ENCODE results near the gene TRIM40.
"Not testable (repeated sequence)": the region's sequence is repeated elsewhere in the genome, so short reads cannot be mapped to it uniquely, and the experiment has no call there.

The TRIM40 gene

GRCh38 chr6:30162265-30163089 is 26.5 kb downstream of the TRIM40 start:
- no peak for TF ChIP-seq ARNT (IDR thresholded peaks at IDR 0.05)
- TF ChIP-seq NFRKB (IDR thresholded peaks at IDR 0.05), result no peak
- TF ChIP-seq FOXK2 (IDR thresholded peaks at IDR 0.05), result no peak
- no peak for TF ChIP-seq TARDBP (IDR thresholded peaks at IDR 0.05)
- TF ChIP-seq BHLHE40 (IDR thresholded peaks at IDR 0.05; ENCODE audit: borderline replicate concordance), result no peak
- TF ChIP-seq FOXA1 (IDR thresholded peaks at IDR 0.05), result no peak
- no peak for TF ChIP-seq SP1 (IDR thresholded peaks at IDR 0.05)
- TF ChIP-seq ELF4 (IDR thresholded peaks at IDR 0.05), result no peak
- no peak for TF ChIP-seq PKNOX1 (IDR thresholded peaks at IDR 0.05)
- no peak for TF ChIP-seq FOXM1 (IDR thresholded peaks at IDR 0.05; ENCODE audit: borderline replicate concordance)
- TF ChIP-seq ZNF384 (IDR thresholded peaks at IDR 0.05), result no peak
- TF ChIP-seq SUZ12 (IDR thresholded peaks at IDR 0.05), result no peak
- no peak for TF ChIP-seq HDGF (IDR thresholded peaks at IDR 0.05; ENCODE audit: borderline replicate concordance)
- no peak for TF ChIP-seq L3MBTL2 (conservative IDR thresholded peaks at IDR 0.05)
- TF ChIP-seq CTBP1 (IDR thresholded peaks at IDR 0.05; ENCODE audit: borderline replicate concordance), result no peak
- no peak for TF ChIP-seq LEF1 (IDR thresholded peaks at IDR 0.05; ENCODE audit: borderline replicate concordance)
- CTCF ChIA-PET, result no interaction called here
- DNase-seq (ENCODE audit: extremely low spot score), result no peak
- POLR2A ChIA-PET, result no interaction called here

DNA sequence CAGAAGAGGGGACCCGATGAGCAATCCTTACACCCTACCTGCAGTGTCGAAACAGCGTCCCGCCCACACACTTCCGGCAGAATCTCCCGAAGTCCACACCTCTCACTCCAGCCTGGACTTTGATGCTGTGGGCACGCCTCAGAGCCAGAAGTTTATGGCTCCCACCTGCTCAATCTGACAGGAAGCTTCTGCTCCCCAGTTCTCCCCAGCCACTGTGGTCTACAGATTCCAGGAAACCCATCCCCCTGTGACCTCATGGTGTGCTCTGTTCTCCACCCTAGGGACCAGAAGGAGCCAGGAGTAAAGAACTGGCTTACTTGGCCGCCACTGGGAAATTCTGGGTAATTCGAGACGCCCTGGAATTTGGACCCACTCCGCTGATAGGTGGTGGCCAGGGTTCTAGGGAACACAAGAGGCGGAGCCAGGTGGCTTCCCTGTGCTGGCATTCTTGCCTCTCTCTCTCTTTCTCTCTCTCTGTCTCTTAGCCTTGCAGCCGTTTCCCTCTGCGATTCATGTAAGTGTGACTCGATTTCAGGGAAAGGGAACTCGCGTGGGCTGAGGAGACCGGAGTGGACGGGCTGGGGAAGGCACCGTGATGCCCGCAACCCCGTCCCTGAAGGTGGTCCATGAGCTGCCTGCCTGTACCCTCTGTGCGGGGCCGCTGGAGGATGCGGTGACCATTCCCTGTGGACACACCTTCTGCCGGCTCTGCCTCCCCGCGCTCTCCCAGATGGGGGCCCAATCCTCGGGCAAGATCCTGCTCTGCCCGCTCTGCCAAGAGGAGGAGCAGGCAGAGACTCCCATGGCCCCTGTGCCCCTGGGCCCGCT is 27.4 kb downstream of the TRIM40 start, which contains the start of gene TRIM15:
Gene TRIM15, plus strand, starts transcription at position 457 of the 828 bp plus-strand sequence. Its CDS starts 139 bp downstream, at position 596.
- CTCF ChIA-PET, result interaction anchor here (0.9 to 1.5 kb wide), 2 partner anchors 12 to 33 kb away, joined by 3 to 5 read pairs; no protein-coding TSS in a partner anchor
- DNase-seq (ENCODE audit: extremely low spot score), result no peak
- POLR2A ChIA-PET, result interaction anchor here (1.0 kb wide), 1 partner anchor 61 kb away, joined by 3 read pairs; no protein-coding TSS in a partner anchor
- no peak for TF ChIP-seq SUZ12 (IDR thresholded peaks at IDR 0.05)
- TF ChIP-seq HDGF (IDR thresholded peaks at IDR 0.05; ENCODE audit: borderline replicate concordance), result no peak
- no peak for TF ChIP-seq BHLHE40 (IDR thresholded peaks at IDR 0.05; ENCODE audit: borderline replicate concordance)
- TF ChIP-seq L3MBTL2 (conservative IDR thresholded peaks at IDR 0.05), result no peak
- no peak for TF ChIP-seq TARDBP (IDR thresholded peaks at IDR 0.05)
- TF ChIP-seq FOXK2 (IDR thresholded peaks at IDR 0.05), result no peak
- TF ChIP-seq ARNT (IDR thresholded peaks at IDR 0.05), result no peak
- no peak for TF ChIP-seq ELF4 (IDR thresholded peaks at IDR 0.05)
- no peak for TF ChIP-seq SP1 (IDR thresholded peaks at IDR 0.05)
- no peak for TF ChIP-seq NFRKB (IDR thresholded peaks at IDR 0.05)

DNA sequence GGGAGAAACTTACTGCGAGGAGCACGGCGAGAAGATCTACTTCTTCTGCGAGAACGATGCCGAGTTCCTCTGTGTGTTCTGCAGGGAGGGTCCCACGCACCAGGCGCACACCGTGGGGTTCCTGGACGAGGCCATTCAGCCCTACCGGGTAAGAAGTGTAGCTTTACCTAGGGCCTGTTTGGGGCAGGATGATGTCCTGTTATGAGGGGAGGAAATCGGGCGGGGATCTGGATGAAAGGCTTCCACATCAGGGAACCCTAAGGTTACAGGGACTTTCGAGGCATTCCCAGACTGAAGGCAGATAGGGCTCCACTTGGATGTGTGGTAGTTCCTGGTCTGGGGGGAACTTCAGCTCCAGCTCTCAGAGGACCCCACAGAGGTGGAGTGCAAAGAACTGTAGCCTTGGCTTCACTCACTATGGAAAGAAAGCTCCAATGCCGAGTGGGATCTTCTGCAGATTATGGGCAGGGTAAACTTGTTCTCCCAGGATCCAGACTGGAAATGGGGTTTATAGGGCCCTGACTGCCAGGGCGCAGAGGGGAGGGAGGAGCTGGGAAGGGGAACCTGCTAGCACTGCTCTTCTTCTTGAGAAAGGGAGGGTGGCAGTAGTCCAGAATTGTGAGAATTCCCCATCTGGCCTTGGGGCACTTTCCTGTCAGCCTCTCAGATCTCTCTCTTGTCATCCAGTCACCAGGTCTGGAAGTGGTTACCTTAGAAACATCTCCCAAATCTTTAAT is 28.1 kb downstream of the TRIM40 start:
- CTCF ChIA-PET, result interaction anchor here (0.9 to 1.5 kb wide), 2 partner anchors 11 to 34 kb away, joined by 3 to 5 read pairs; no protein-coding TSS in a partner anchor
- DNase-seq (ENCODE audit: extremely low spot score), result no peak
- TF ChIP-seq TARDBP (IDR thresholded peaks at IDR 0.05) (no peak), HDGF (IDR thresholded peaks at IDR 0.05; ENCODE audit: borderline replicate concordance) (no peak)
- POLR2A ChIA-PET, result interaction anchor here (1.0 kb wide), 1 partner anchor 62 kb away, joined by 3 read pairs; no protein-coding TSS in a partner anchor

- CTCF ChIA-PET, result interaction anchor here (0.9 to 1.5 kb wide), 2 partner anchors 11 to 34 kb away, joined by 3 to 5 read pairs; no protein-coding TSS in a partner anchor
- DNase-seq (ENCODE audit: extremely low spot score), result no peak
- POLR2A ChIA-PET, result no interaction called here
- TF ChIP-seq SUZ12 (IDR thresholded peaks at IDR 0.05) (no peak), SP1 (IDR thresholded peaks at IDR 0.05) (no peak), FOXA1 (IDR thresholded peaks at IDR 0.05) (no peak), LEF1 (IDR thresholded peaks at IDR 0.05; ENCODE audit: borderline replicate concordance) (no peak), CTBP1 (IDR thresholded peaks at IDR 0.05; ENCODE audit: borderline replicate concordance) (no peak)
Observed at GRCh38 chr6:30164714-30165113, 28.8 kb downstream of the TRIM40 start.

DNA sequence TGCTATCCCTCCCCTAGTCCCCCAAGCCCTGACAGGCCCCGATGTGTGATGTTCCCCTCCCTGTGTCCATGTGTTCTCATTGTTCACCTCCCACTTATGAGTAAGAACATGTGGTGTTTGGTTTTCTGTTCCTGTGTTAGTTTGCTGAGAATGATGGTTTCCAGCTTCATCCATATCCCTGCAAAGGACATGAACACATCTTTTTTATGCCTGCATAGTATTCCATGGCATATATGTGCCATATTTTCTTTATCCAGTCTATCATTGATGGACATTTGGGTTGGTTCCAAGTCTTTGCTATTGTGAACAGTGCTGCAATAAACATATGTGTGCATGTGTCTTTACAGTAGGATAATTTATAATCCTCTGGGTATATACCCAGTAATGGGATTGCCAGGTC is 29.3 kb downstream of the TRIM40 start:
- CTCF ChIA-PET; DNase-seq (ENCODE audit: extremely low spot score); POLR2A ChIA-PET: not testable (repeated sequence)

DNA sequence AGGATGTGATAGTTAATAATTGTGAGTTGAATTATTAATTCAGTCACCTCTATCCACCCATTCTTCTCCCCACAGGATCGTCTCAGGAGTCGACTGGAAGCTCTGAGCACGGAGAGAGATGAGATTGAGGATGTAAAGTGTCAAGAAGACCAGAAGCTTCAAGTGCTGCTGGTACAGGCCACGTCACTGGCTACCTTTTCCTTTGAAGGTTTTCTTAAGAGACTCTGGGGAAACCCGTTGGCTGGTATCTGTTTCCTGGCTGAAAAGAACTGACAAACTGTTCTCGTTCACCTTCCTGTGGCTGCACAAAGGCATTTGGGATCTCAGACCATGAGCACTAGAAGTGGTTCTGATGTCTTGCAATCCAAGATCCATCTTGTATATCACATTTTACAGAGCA is 31.2 kb downstream of the TRIM40 start:
- ChIA-PET POLR2A (no interaction called here), CTCF (no interaction called here)
- TF ChIP-seq ZNF384 (IDR thresholded peaks at IDR 0.05) (no peak), FOXK2 (IDR thresholded peaks at IDR 0.05) (no peak), SUZ12 (IDR thresholded peaks at IDR 0.05) (no peak), NFRKB (IDR thresholded peaks at IDR 0.05) (no peak), SP1 (IDR thresholded peaks at IDR 0.05) (no peak), CTBP1 (IDR thresholded peaks at IDR 0.05; ENCODE audit: borderline replicate concordance) (no peak), HDGF (IDR thresholded peaks at IDR 0.05; ENCODE audit: borderline replicate concordance) (no peak), LEF1 (IDR thresholded peaks at IDR 0.05; ENCODE audit: borderline replicate concordance) (no peak)
- no peak for DNase-seq (ENCODE audit: extremely low spot score)

DNA sequence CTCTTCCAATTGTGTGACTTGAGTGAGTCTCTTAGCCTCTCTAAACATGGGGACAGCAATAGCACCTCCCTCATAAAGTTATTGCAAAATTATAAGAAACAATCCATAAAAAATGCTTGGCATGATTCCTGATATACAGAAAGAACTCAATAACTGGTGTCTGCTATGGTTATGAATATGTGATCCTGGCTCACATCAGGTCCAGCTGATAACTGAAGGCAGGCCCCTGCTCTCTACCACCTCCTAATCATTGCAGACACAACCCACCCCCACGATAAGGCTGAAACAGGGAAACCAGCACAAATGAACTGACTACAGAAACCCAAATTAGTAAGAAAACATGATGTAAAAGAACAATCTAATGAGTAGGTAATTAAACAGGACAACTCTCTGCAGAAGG is 32.8 kb downstream of the TRIM40 start:
- POLR2A ChIA-PET, result interaction anchor here (1.2 to 1.3 kb wide), 2 partner anchors 65 to 67 kb away, joined by 3 read pairs; no protein-coding TSS in a partner anchor
- CTCF ChIA-PET, result interaction anchor here (1.0 to 1.2 kb wide), 2 partner anchors 65 to 67 kb away, joined by 4 read pairs; no protein-coding TSS in a partner anchor
- no peak for DNase-seq (ENCODE audit: extremely low spot score)
- no peak for TF ChIP-seq CTBP1 (IDR thresholded peaks at IDR 0.05; ENCODE audit: borderline replicate concordance)
- no peak for TF ChIP-seq LEF1 (IDR thresholded peaks at IDR 0.05; ENCODE audit: borderline replicate concordance)
- no peak for TF ChIP-seq HDGF (IDR thresholded peaks at IDR 0.05; ENCODE audit: borderline replicate concordance)
- no peak for TF ChIP-seq L3MBTL2 (conservative IDR thresholded peaks at IDR 0.05)
- TF ChIP-seq PKNOX1 (IDR thresholded peaks at IDR 0.05), result no peak
- TF ChIP-seq FOXA1 (IDR thresholded peaks at IDR 0.05), result no peak
- TF ChIP-seq FOXK2 (IDR thresholded peaks at IDR 0.05), result no peak
- no peak for TF ChIP-seq SP1 (IDR thresholded peaks at IDR 0.05)
- TF ChIP-seq ELF4 (IDR thresholded peaks at IDR 0.05), result no peak
- no peak for TF ChIP-seq ARNT (IDR thresholded peaks at IDR 0.05)
- no peak for TF ChIP-seq SUZ12 (IDR thresholded peaks at IDR 0.05)
- no peak for TF ChIP-seq NFRKB (IDR thresholded peaks at IDR 0.05)
- no peak for TF ChIP-seq ZNF384 (IDR thresholded peaks at IDR 0.05)
- no peak for TF ChIP-seq TARDBP (IDR thresholded peaks at IDR 0.05)
- no peak for TF ChIP-seq BHLHE40 (IDR thresholded peaks at IDR 0.05; ENCODE audit: borderline replicate concordance)
- TF ChIP-seq FOXM1 (IDR thresholded peaks at IDR 0.05; ENCODE audit: borderline replicate concordance), result no peak
